ENCODE results near the gene CNFN.
"Not testable (repeated sequence)": the region's sequence is repeated elsewhere in the genome, so short reads cannot be mapped to it uniquely, and the experiment has no call there.

Gene CNFN

GRCh38 chr19:42348211-42348610 lies 41.9 kb downstream of the CNFN start:
- no peak overlapping the region for H3K4me3 ChIP-seq (ENCODE audit: low read depth, low read length)
- H3K27me3 ChIP-seq, result no peaks in the 10 kb centered on the region
- no peak for TF ChIP-seq CTCF (IDR thresholded peaks at IDR 0.05; ENCODE audit: low read depth, low read length)
- H3K4me1 ChIP-seq, result peaks cover 5% of the 10 kb centered on the region; the same call in 1 of the 2 replicates
- H3K36me3 ChIP-seq, result peaks cover 16% of the 10 kb centered on the region
- no peak for DNase-seq
- H3K9me3 ChIP-seq, result no peaks in the 10 kb centered on the region

GRCh38 chr19:42345191-42345812 lies 44.8 kb downstream of the CNFN start:
- H3K9me3 ChIP-seq, result no peaks in the 10 kb centered on the region
- no peaks in the 10 kb centered on the region for H3K4me1 ChIP-seq
- no peak for DNase-seq
- no peak overlapping the region for H3K4me3 ChIP-seq (ENCODE audit: low read depth, low read length)
- H3K36me3 ChIP-seq, result peaks cover 8% of the 10 kb centered on the region; the same call in 1 of the 2 replicates
- TF ChIP-seq CTCF (IDR thresholded peaks at IDR 0.05; ENCODE audit: low read depth, low read length), result no peak
- no peaks in the 10 kb centered on the region for H3K27me3 ChIP-seq

- no peaks in the 10 kb centered on the region for H3K4me1 ChIP-seq
- TF ChIP-seq CTCF (IDR thresholded peaks at IDR 0.05; ENCODE audit: low read depth, low read length), result no peak
- H3K9me3 ChIP-seq, result no peaks in the 10 kb centered on the region
- no peak overlapping the region for H3K4me3 ChIP-seq (ENCODE audit: low read depth, low read length)
- DNase-seq, result no peak
- H3K36me3 ChIP-seq, result peaks cover 12% of the 10 kb centered on the region
- no peaks in the 10 kb centered on the region for H3K27me3 ChIP-seq
Measured at GRCh38 chr19:42344336-42344893, 45.7 kb downstream of the CNFN start.

GRCh38 chr19:42343344-42344110 lies 46.6 kb downstream of the CNFN start:
- H3K27me3 ChIP-seq, result no peaks in the 10 kb centered on the region
- H3K4me3 ChIP-seq (ENCODE audit: low read depth, low read length), result no peak overlapping the region
- peak; percentile 20; the same call in 1 of the 2 replicates for TF ChIP-seq CTCF (IDR thresholded peaks at IDR 0.05; ENCODE audit: low read depth, low read length)
- H3K36me3 ChIP-seq, result peaks cover 14% of the 10 kb centered on the region
- H3K9me3 ChIP-seq, result no peaks in the 10 kb centered on the region
- DNase-seq, result no peak
- H3K4me1 ChIP-seq, result no peaks in the 10 kb centered on the region

GRCh38 chr19:42339922-42340321 lies 50.2 kb downstream of the CNFN start:
- H3K36me3 ChIP-seq, result peaks cover 20% of the 10 kb centered on the region
- not testable (repeated sequence) for H3K4me3 ChIP-seq (ENCODE audit: low read depth, low read length); H3K27me3 ChIP-seq; H3K9me3 ChIP-seq; H3K4me1 ChIP-seq; DNase-seq

GRCh38 chr19:42339126-42339860 lies 50.8 kb downstream of the CNFN start:
- not testable (repeated sequence) for H3K4me3 ChIP-seq (ENCODE audit: low read depth, low read length); H3K27me3 ChIP-seq; DNase-seq; H3K9me3 ChIP-seq; H3K4me1 ChIP-seq
- H3K36me3 ChIP-seq, result peaks cover 20% of the 10 kb centered on the region

Data from BE2C (cell line).